Measurements from ENCODE around the gene RANBP17.

RANBP17 gene

DNA sequence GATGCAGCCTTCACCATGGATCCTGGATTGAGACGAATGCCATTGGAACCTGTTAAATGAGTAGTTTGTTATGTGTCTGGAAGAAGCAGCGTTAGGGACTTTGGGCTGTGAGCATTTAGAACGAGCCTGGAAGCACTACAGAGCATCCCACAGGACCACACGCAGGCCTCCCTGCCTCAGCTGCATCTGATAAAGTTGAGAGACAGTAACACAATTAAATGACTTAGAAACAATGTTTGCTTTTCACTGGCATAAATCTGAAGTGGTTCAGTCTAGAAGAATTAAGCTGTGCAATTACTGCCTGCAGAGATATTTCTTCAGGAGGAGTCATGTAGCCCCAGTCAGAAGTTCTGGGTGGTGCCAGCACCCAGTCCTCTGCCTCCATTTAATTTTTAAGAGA lies 437.4 kb downstream of the RANBP17 start:
- H3K27me3 ChIP-seq (ENCODE audit: insufficient read depth, poor library complexity, severe bottlenecking), result peaks cover 2% of the 10 kb centered on the region
- H3K4me1 ChIP-seq (ENCODE audit: insufficient read depth, poor library complexity, severe bottlenecking), result no peaks in the 10 kb centered on the region
- no peaks in the 10 kb centered on the region for H3K36me3 ChIP-seq (ENCODE audit: low read depth)
- H3K4me3 ChIP-seq (ENCODE audit: severe bottlenecking), result no peak overlapping the region
- DNase-seq (ENCODE audit: low spot score), result no peak
- no peak for ATAC-seq (ENCODE audit: low read depth)
- TF ChIP-seq, protein P1, sequence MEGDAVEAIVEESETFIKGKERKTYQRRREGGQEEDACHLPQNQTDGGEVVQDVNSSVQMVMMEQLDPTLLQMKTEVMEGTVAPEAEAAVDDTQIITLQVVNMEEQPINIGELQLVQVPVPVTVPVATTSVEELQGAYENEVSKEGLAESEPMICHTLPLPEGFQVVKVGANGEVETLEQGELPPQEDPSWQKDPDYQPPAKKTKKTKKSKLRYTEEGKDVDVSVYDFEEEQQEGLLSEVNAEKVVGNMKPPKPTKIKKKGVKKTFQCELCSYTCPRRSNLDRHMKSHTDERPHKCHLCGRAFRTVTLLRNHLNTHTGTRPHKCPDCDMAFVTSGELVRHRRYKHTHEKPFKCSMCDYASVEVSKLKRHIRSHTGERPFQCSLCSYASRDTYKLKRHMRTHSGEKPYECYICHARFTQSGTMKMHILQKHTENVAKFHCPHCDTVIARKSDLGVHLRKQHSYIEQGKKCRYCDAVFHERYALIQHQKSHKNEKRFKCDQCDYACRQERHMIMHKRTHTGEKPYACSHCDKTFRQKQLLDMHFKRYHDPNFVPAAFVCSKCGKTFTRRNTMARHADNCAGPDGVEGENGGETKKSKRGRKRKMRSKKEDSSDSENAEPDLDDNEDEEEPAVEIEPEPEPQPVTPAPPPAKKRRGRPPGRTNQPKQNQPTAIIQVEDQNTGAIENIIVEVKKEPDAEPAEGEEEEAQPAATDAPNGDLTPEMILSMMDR (IDR thresholded peaks at IDR 0.05; ENCODE audit: poor library complexity, severe bottlenecking), result no peak
- no peak overlapping the region for H3K27ac ChIP-seq (ENCODE audit: poor library complexity, severe bottlenecking)
- H3K9me3 ChIP-seq (ENCODE audit: severe bottlenecking), result no peaks in the 10 kb centered on the region

DNA sequence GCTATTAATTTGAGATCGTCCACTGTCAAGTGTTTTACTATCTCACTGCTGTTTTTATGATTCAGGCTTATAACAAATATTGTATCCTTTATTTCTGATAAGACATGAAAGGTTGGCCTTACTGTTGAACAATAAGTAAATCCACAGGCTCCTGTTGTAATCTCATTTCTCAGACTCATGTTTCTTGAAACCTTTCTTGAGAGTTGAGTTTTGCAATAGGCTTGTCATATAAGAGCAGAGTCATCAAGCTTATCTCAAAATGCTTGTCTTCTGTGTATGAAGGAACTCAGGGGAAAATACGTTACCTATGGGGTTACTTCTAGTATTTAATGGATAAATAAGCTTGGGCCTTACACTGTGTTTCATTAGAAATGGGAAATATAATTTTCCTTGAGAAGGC lies 438.0 kb downstream of the RANBP17 start:
- Histone ChIP-seq H3K27ac (ENCODE audit: poor library complexity, severe bottlenecking) (no peak overlapping the region), H3K9me3 (ENCODE audit: severe bottlenecking) (no peaks in the 10 kb centered on the region), H3K36me3 (ENCODE audit: low read depth) (no peaks in the 10 kb centered on the region), H3K4me3 (ENCODE audit: severe bottlenecking) (no peak overlapping the region), H3K4me1 (ENCODE audit: insufficient read depth, poor library complexity, severe bottlenecking) (no peaks in the 10 kb centered on the region), H3K27me3 (ENCODE audit: insufficient read depth, poor library complexity, severe bottlenecking) (peaks cover 7% of the 10 kb centered on the region)
- DNase-seq (ENCODE audit: low spot score), result no peak
- no peak for ATAC-seq (ENCODE audit: low read depth)
- TF ChIP-seq, protein P1 (IDR thresholded peaks at IDR 0.05; ENCODE audit: poor library complexity, severe bottlenecking), result no peak

DNA sequence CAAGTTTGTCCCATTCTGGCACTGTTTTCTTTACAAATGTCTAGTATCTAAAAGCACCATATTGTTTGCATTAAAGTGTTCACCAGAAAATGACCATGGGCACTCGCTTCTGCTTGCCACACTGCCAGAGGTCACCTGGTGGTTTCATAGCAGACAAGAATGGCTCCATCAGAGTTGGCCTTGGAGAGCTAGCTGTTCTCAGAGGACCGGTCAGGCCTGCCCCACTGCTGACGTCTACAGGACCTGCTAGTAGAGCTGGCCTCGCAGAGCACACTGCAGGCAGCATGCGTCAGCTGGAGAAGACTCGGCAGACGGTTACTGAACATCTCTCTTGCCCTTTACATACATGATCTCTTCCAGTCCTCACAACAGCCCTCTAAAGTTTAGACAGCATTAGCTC lies 438.5 kb downstream of the RANBP17 start:
- no peaks in the 10 kb centered on the region for H3K4me1 ChIP-seq (ENCODE audit: insufficient read depth, poor library complexity, severe bottlenecking)
- H3K4me3 ChIP-seq (ENCODE audit: severe bottlenecking), result no peak overlapping the region
- H3K36me3 ChIP-seq (ENCODE audit: low read depth), result no peaks in the 10 kb centered on the region
- peaks cover 12% of the 10 kb centered on the region for H3K27me3 ChIP-seq (ENCODE audit: insufficient read depth, poor library complexity, severe bottlenecking)
- no peaks in the 10 kb centered on the region for H3K9me3 ChIP-seq (ENCODE audit: severe bottlenecking)
- no peak overlapping the region for H3K27ac ChIP-seq (ENCODE audit: poor library complexity, severe bottlenecking)
- no peak for ATAC-seq (ENCODE audit: low read depth)
- TF ChIP-seq, protein P1 (IDR thresholded peaks at IDR 0.05; ENCODE audit: poor library complexity, severe bottlenecking), result no peak
- no peak for DNase-seq (ENCODE audit: low spot score)

DNA sequence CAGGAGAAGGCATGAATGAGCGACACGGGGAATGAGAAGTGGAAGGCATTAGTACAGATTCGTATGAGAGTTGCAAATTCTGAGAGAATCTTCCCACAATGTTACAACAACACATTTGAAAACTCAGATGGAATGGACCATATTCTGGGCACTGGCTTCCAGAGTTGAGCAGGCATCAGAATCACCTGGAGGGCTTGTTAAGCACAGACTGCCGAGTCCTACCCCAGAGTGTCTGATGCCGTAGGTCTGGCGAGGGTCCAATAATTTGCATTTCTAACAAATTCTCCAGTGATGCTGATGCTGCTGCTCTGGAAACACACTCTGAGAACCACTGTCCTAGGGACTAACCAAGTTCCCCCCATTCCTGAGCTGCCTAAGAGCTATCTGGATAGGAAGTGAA lies 444.3 kb downstream of the RANBP17 start:
- DNase-seq (ENCODE audit: low spot score) (no peak), ATAC-seq (ENCODE audit: low read depth) (no peak)
- no peak overlapping the region for H3K27ac ChIP-seq (ENCODE audit: poor library complexity, severe bottlenecking)
- TF ChIP-seq, protein P1 (IDR thresholded peaks at IDR 0.05; ENCODE audit: poor library complexity, severe bottlenecking), result no peak
- H3K4me3 ChIP-seq (ENCODE audit: severe bottlenecking), result no peak overlapping the region
- H3K27me3 ChIP-seq (ENCODE audit: insufficient read depth, poor library complexity, severe bottlenecking), result peaks cover 69% of the 10 kb centered on the region
- no peaks in the 10 kb centered on the region for H3K4me1 ChIP-seq (ENCODE audit: insufficient read depth, poor library complexity, severe bottlenecking)
- no peaks in the 10 kb centered on the region for H3K36me3 ChIP-seq (ENCODE audit: low read depth)
- no peaks in the 10 kb centered on the region for H3K9me3 ChIP-seq (ENCODE audit: severe bottlenecking)

DNA sequence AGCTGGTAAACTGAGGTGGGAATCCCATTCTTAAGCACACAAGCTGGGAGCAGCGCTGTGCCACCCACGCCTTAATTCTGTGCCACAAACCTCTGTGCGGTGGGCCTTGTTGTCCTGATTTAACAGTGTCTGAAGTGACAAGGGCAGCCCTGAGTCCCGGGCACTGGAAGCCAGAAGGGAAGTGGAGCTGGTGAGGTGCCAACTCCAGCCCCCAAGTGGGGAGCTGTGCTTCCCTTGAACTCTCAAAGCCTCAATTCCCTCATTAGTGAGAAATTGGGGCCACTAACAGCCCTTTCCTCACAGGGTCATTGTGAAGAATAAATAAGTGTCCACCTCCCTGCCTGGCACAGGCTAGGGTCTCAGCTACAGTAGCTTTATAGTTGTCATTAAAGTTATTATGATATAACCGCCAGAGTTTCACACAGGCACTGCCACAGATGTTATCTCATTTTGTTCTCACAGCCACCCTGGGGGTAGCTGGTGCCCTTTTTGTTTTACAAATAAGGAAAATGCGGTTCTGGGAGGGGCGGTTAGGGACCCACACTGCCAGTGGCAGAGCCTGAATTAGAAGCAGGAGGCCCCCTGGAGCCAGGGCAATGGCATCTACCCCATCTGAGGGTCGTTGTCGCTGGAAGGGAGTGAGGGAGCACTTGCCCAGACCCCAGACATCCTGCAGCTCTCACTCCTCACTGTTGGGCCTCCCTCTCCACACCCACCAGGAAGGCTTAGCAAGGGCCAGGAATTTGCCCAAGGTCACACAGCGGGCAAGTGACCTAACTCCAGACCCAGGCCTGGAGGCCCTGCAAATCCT lies 445.2 kb downstream of the RANBP17 start:
- H3K4me3 ChIP-seq (ENCODE audit: severe bottlenecking), result no peak overlapping the region
- H3K27ac ChIP-seq (ENCODE audit: poor library complexity, severe bottlenecking), result no peak overlapping the region
- no peaks in the 10 kb centered on the region for H3K36me3 ChIP-seq (ENCODE audit: low read depth)
- H3K9me3 ChIP-seq (ENCODE audit: severe bottlenecking), result no peaks in the 10 kb centered on the region
- H3K27me3 ChIP-seq (ENCODE audit: insufficient read depth, poor library complexity, severe bottlenecking), result peaks cover 77% of the 10 kb centered on the region
- no peaks in the 10 kb centered on the region for H3K4me1 ChIP-seq (ENCODE audit: insufficient read depth, poor library complexity, severe bottlenecking)
- ATAC-seq (ENCODE audit: low read depth) (no peak), DNase-seq (ENCODE audit: low spot score) (no peak)
- TF ChIP-seq, protein P1 (IDR thresholded peaks at IDR 0.05; ENCODE audit: poor library complexity, severe bottlenecking), result no peak

All from RWPE2 (cell line).